IPS-18a (cell line): ENCODE results near the gene DIAPH2.

ENCODE experiments used
- H3K27ac ChIP-seq: one replicate; pipeline ENCODE4 v1.5.1; 2013; ENCODE audit warnings: low read length
- H3K27me3 ChIP-seq: one replicate; pipeline ENCODE4 v1.6.1; 2013; ENCODE audit warnings: mild to moderate bottlenecking, low read length; ENCODE audit not compliant: control insufficient read depth, insufficient read depth
- H3K36me3 ChIP-seq: one replicate; pipeline ENCODE4 v1.6.1; 2013; ENCODE audit warnings: low read depth, low read length; ENCODE audit not compliant: control insufficient read depth
- H3K4me1 ChIP-seq: one replicate; pipeline ENCODE4 v1.6.1; 2013; ENCODE audit warnings: low read depth, low read length; ENCODE audit not compliant: control insufficient read depth
- H3K4me3 ChIP-seq: one replicate; pipeline ENCODE4 v1.5.1; 2013; ENCODE audit warnings: low read length
- H3K9ac ChIP-seq: one replicate; pipeline ENCODE4 v1.6.1; 2013; ENCODE audit warnings: mild to moderate bottlenecking, low read length, moderate library complexity
- H3K9me3 ChIP-seq: one replicate; pipeline ENCODE4 v1.6.1; 2013; ENCODE audit warnings: low read depth, low read length; ENCODE audit not compliant: control insufficient read depth

DIAPH2 gene

DNA sequence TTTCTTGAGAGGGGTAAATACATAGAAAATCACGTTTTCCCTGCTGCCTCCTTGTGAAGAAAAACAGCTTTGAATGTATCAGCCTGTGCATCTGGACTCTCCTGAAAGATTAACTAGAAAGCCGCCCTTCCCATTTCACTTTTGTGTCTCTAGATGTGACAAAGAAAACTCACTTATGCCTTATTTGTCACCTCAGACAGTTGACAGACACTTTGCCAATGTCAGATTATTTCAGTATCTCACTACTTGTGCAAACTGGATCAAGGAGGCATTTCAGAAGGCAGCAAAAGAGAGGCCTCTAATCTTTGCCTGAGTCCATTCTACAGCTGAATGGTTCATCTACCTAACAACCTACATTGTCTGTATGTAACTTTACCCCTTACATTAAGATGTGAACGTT, 954.0 kb downstream of the DIAPH2 start:
- no peak overlapping the region for H3K27ac ChIP-seq
- no peak overlapping the region for H3K4me3 ChIP-seq
- H3K9ac ChIP-seq, result no peak overlapping the region
- peaks cover 5% of the 10 kb centered on the region for H3K27me3 ChIP-seq
- H3K36me3 ChIP-seq, result no peaks in the 10 kb centered on the region
- H3K9me3 ChIP-seq, result no peaks in the 10 kb centered on the region
- peaks cover 35% of the 10 kb centered on the region for H3K4me1 ChIP-seq

DNA sequence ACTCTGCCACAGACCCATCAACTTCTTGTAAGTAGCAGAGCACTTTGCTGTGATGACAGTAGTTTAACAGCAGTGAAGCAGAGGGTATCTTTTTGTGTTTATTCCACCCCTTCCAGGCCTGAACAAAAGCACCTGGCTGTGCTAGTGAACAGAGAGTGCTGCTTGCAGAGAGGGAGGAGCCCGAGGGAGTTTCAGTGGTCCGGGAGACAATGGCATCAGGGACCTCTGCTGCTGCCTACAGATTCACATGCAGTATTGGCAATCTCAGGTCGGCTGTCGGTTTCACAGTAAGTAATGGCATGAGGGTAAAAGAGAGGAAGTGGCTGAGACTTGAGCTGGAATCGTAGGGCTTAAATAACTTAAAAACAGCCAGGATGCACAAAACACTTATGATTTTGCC, 954.9 kb downstream of the DIAPH2 start:
- Histone ChIP-seq H3K9ac (peak overlapping the region; percentile 21), H3K4me3 (peak overlapping the region; percentile 28), H3K4me1 (peaks cover 33% of the 10 kb centered on the region), H3K9me3 (no peaks in the 10 kb centered on the region), H3K27ac (peak overlapping the region; percentile 60), H3K36me3 (no peaks in the 10 kb centered on the region), H3K27me3 (peaks cover 5% of the 10 kb centered on the region)
